HL-60/S4 treated with phorbol 12-myristate 13-acetate at 8.2 ng/mL for 4 days and 3 days (cell line): Measurements from ENCODE around the gene MRPL32.
"Not testable (repeated sequence)": the region's sequence is repeated elsewhere in the genome, so short reads cannot be mapped to it uniquely, and the experiment has no call there.

ENCODE experiments used
- in situ Hi-C: fragments of 300-500 bp; cut with MboI; formaldehyde crosslinking; loops from 2 replicates; pipeline ENCODE4 v1.15.0; 2022; ENCODE audit warnings: low sequenced_read_pairs

MRPL32 gene

GRCh38 chr7:42931834-42932651 is at the start of gene MRPL32, which contains the start of gene PSMA2:
MRPL32 (plus strand) TSS chr7:42932376; CDS start chr7:42932387, 11 bp downstream.
PSMA2 (minus strand) TSS chr7:42932174; CDS start chr7:42932158, 16 bp downstream.
- in situ Hi-C loops, result no loop called here

GRCh38 chr7:42883950-42884349 is 48.2 kb upstream of the MRPL32 start:
- in situ Hi-C loops, result no loop called here

- in situ Hi-C loops, result not testable (repeated sequence)
Measured at GRCh38 chr7:42885183-42885582, 47.0 kb upstream of the MRPL32 start.

GRCh38 chr7:42886129-42886528 is 46.0 kb upstream of the MRPL32 start:
- in situ Hi-C loops, result no loop called here

- in situ Hi-C loops, result no loop called here
Measured at GRCh38 chr7:42886893-42887505, 45.2 kb upstream of the MRPL32 start.

- in situ Hi-C loops, result no loop called here
Measured at GRCh38 chr7:42893346-42894240, 38.6 kb upstream of the MRPL32 start.

GRCh38 chr7:42900842-42901241 is 31.3 kb upstream of the MRPL32 start:
- in situ Hi-C loops, result no loop called here

- in situ Hi-C loops, result no loop called here
Measured at GRCh38 chr7:42902331-42902730, 29.8 kb upstream of the MRPL32 start.

- in situ Hi-C loops, result no loop called here
Measured at GRCh38 chr7:42906181-42906580, 26.0 kb upstream of the MRPL32 start.

GRCh38 chr7:42907316-42907715 is 24.9 kb upstream of the MRPL32 start:
- in situ Hi-C loops, result no loop called here

- in situ Hi-C loops, result no loop called here
Measured at GRCh38 chr7:42910306-42910705, 21.9 kb upstream of the MRPL32 start.

- in situ Hi-C loops, result no loop called here
Measured at GRCh38 chr7:42911454-42912447, 20.4 kb upstream of the MRPL32 start, which contains the start of gene C7orf25. C7orf25 (minus strand) TSS chr7:42912070; CDS start chr7:42910900, 1,170 bp downstream.

GRCh38 chr7:42913591-42913990 is 18.6 kb upstream of the MRPL32 start:
- in situ Hi-C loops, result no loop called here

- in situ Hi-C loops, result no loop called here
Measured at GRCh38 chr7:42914009-42914408, 18.2 kb upstream of the MRPL32 start.

- in situ Hi-C loops, result no loop called here
Measured at GRCh38 chr7:42914421-42915045, 17.6 kb upstream of the MRPL32 start.

GRCh38 chr7:42915356-42915755 is 16.8 kb upstream of the MRPL32 start:
- in situ Hi-C loops, result no loop called here

GRCh38 chr7:42922017-42922753 is 10.0 kb upstream of the MRPL32 start:
- in situ Hi-C loops, result no loop called here

- in situ Hi-C loops, result no loop called here
Measured at GRCh38 chr7:42924223-42924838, 7.8 kb upstream of the MRPL32 start.
